Ovary (tissue), 1 donor: ENCODE data around the gene CALHM1.

Source experiments
- EP300 ChIP-seq: sonication (generic); formaldehyde crosslinking; IDR thresholded peaks from one replicate; pipeline ENCODE4 v1.6.1; 2017; ENCODE audit warnings: antibody characterized with exemption
- POLR2A ChIP-seq: fragments of 450-650 bp; IDR thresholded peaks from one replicate; pipeline ENCODE4 v1.6.1; 2017; ENCODE audit warnings: antibody characterized with exemption, mild to moderate bottlenecking, moderate library complexity

- TF ChIP-seq EP300 = no peak
- TF ChIP-seq POLR2A = no peak
These were observed 9.2 kb downstream of the CALHM1 start for GRCh38 chr10:103449208-103450144.
